ENCODE results near the gene ZNF503. TPM values are rescaled to one million over a fixed set of nuclear protein-coding genes. Genes with fewer than 3 reads are reported as not detected.
A peak's percentile ranks its signal among the peaks of the same experiment; 100 is the strongest.

Gene ZNF503
- total RNA-seq, 1 experiment from 2014 or later = 42.3 TPM

- TF ChIP-seq EZH2 (IDR thresholded peaks at IDR 0.05; ENCODE audit: low read length, unreplicated experiment) (peak; percentile 71), CTCF (conservative IDR thresholded peaks at IDR 0.05; ENCODE audit: low read depth, low read length) (no peak), EZH2phosphoT487 (IDR thresholded peaks at IDR 0.05; ENCODE audit: borderline replicate concordance, low read length) (peak; percentile 54; the same call in 1 of the 2 replicates)
- Histone ChIP-seq H3K9ac (ENCODE audit: low read length) (peak within 1 kb of the TSS; percentile 36), H3K36me3 (ENCODE audit: low read depth, low read length) (no peaks in the 10 kb centered on the region), H3K9me2 (replicated peaks; ENCODE audit: low read length) (no peaks in the 10 kb centered on the region), H3K4me1 (ENCODE audit: insufficient read depth, low read length) (peaks cover 5% of the 10 kb centered on the region; the same call in 1 of the 2 replicates), H3K4me2 (ENCODE audit: low read length) (peak within 1 kb of the TSS; percentile 77), H4K20me1 (ENCODE audit: low read length) (no peaks in the 10 kb centered on the region), H3K9me3 (ENCODE audit: low read length) (no peaks in the 10 kb centered on the region), H2AFZ (ENCODE audit: low read length) (peak within 1 kb of the TSS; percentile 77), H3K27ac (ENCODE audit: low read length) (no peak within 1 kb of the TSS), H3K79me2 (ENCODE audit: low read length) (no peaks in the 10 kb centered on the region), H3F3A (ENCODE audit: low read length, unreplicated experiment) (no peaks in the 10 kb centered on the region), H3K27me3 (ENCODE audit: low read length) (peaks cover 36% of the 10 kb centered on the region), H3K4me3 (ENCODE audit: low read length) (peak within 1 kb of the TSS; percentile 63)
- no TSS peak for BruUV-seq (replicated peaks)
- CTCF ChIA-PET = no interaction called here
- POLR2A ChIA-PET (ENCODE audit: unreplicated experiment) = interaction anchor here (0.5 kb wide), 1 partner anchor 174 kb away, joined by 3 read pairs; no protein-coding TSS in a partner anchor
- intact Hi-C loops (cut with micrococcal nuclease) = no loop called here
- peak; percentile 41 for DNase-seq
- ATAC-seq = peak; percentile 68
Measured at GRCh38 chr10:75431180-75432111, 29.9 kb upstream of the ZNF503 start, which contains the start of gene LRMDA. Gene LRMDA, plus strand, starts transcription at chr10:75431624.

GRCh38 chr10:75430000-75430763 lies 28.6 kb upstream of the ZNF503 start:
- POLR2A ChIA-PET (ENCODE audit: unreplicated experiment) = interaction anchor here (0.5 kb wide), 1 partner anchor 175 kb away, joined by 3 read pairs; no protein-coding TSS in a partner anchor
- Histone ChIP-seq H3K79me2 (ENCODE audit: low read length) (no peaks in the 10 kb centered on the region), H3K4me2 (ENCODE audit: low read length) (no peak overlapping the region), H3K36me3 (ENCODE audit: low read depth, low read length) (no peaks in the 10 kb centered on the region), H2AFZ (ENCODE audit: low read length) (no peak overlapping the region), H3F3A (ENCODE audit: low read length, unreplicated experiment) (no peaks in the 10 kb centered on the region), H3K9me3 (ENCODE audit: low read length) (no peaks in the 10 kb centered on the region), H3K9me2 (replicated peaks; ENCODE audit: low read length) (no peaks in the 10 kb centered on the region), H3K9ac (ENCODE audit: low read length) (no peak overlapping the region), H3K4me1 (ENCODE audit: insufficient read depth, low read length) (peaks cover 5% of the 10 kb centered on the region; the same call in 1 of the 2 replicates), H4K20me1 (ENCODE audit: low read length) (no peaks in the 10 kb centered on the region), H3K4me3 (ENCODE audit: low read length) (no peak overlapping the region), H3K27ac (ENCODE audit: low read length) (no peak overlapping the region), H3K27me3 (ENCODE audit: low read length) (peaks cover 31% of the 10 kb centered on the region)
- BruUV-seq (replicated peaks) = no TSS peak
- CTCF ChIA-PET = interaction anchor here (0.7 kb wide), 1 partner anchor 863 kb away, joined by 9 read pairs; no protein-coding TSS in a partner anchor
- intact Hi-C loops (cut with micrococcal nuclease) = no loop called here
- no peak for TF ChIP-seq EZH2phosphoT487 (IDR thresholded peaks at IDR 0.05; ENCODE audit: borderline replicate concordance, low read length)
- no peak for TF ChIP-seq EZH2 (IDR thresholded peaks at IDR 0.05; ENCODE audit: low read length, unreplicated experiment)
- no peak for TF ChIP-seq CTCF (conservative IDR thresholded peaks at IDR 0.05; ENCODE audit: low read depth, low read length)
- DNase-seq (no peak), ATAC-seq (no peak)

Data from PC-3 (cell line).